ENCODE measurements around the gene CRKL.

DNA sequence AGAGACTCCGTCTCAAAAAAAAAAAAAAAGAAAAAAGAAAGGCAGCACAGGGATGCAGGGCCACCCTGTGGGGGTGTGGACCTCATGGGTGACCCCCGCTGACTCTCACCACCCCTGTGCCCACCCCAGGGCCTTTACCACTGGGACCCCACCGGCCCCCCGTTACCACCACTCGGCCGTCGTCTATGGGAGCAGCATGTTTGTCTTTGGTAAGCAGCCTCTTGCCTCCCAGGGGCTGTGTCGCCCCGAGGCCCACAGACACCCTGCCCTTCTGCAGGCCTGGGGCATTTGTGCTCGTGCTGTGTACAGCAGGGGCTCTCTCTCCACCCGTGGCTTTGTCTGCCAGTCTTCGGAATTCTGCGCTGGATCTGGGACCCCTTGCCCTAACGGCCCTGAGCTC is 70.2 kb downstream of the CRKL start:
- TF ChIP-seq, protein P1, sequence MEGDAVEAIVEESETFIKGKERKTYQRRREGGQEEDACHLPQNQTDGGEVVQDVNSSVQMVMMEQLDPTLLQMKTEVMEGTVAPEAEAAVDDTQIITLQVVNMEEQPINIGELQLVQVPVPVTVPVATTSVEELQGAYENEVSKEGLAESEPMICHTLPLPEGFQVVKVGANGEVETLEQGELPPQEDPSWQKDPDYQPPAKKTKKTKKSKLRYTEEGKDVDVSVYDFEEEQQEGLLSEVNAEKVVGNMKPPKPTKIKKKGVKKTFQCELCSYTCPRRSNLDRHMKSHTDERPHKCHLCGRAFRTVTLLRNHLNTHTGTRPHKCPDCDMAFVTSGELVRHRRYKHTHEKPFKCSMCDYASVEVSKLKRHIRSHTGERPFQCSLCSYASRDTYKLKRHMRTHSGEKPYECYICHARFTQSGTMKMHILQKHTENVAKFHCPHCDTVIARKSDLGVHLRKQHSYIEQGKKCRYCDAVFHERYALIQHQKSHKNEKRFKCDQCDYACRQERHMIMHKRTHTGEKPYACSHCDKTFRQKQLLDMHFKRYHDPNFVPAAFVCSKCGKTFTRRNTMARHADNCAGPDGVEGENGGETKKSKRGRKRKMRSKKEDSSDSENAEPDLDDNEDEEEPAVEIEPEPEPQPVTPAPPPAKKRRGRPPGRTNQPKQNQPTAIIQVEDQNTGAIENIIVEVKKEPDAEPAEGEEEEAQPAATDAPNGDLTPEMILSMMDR (IDR thresholded peaks at IDR 0.05; ENCODE audit: low read depth, low read length) = no peak
- no peak for TF ChIP-seq EZH2phosphoT487 (IDR thresholded peaks at IDR 0.05; ENCODE audit: low read depth)
